ENCODE measurements around the gene SIGMAR1. TPM values are rescaled to one million over a fixed set of nuclear protein-coding genes. Genes with fewer than 3 reads are reported as not detected.

The SIGMAR1 gene
- total and polyA plus RNA-seq, 2 of the 4 experiments (the other 2 are of a cell fraction): 44.6 to 88.9 TPM

- no peak for TF ChIP-seq ELK1 (IDR thresholded peaks at IDR 0.05; ENCODE audit: borderline replicate concordance, low read depth, low read length)
- H2BK5ac ChIP-seq (ENCODE audit: low read depth, low read length, poor library complexity, severe bottlenecking): no peak overlapping the region
- H3K4me1 ChIP-seq (ENCODE audit: control insufficient read depth, insufficient read depth, low read length): peaks cover 10% of the 10 kb centered on the region
- no peak overlapping the region for H2AK5ac ChIP-seq (ENCODE audit: low read depth, low read length)
- no peak overlapping the region for H3K4me2 ChIP-seq (ENCODE audit: low read depth, low read length)
- BruUV-seq (replicated peaks): no TSS peak
- no peak overlapping the region for H3K9ac ChIP-seq (ENCODE audit: low read depth, low read length)
- POLR2A ChIA-PET (ENCODE audit: unreplicated experiment): no interaction called here
- H3K27me3 ChIP-seq (ENCODE audit: control insufficient read depth, insufficient read depth, low read length): no peaks in the 10 kb centered on the region
- no peak overlapping the region for H2AFZ ChIP-seq (replicated peaks; ENCODE audit: low read length, poor library complexity)
- ATAC-seq (ENCODE audit: low read depth) (no peak), DNase-seq (no peak)
- H2BK15ac ChIP-seq (ENCODE audit: low read depth, low read length): no peak overlapping the region
- H3K9me3 ChIP-seq (ENCODE audit: control insufficient read depth, insufficient read depth, low read length): no peaks in the 10 kb centered on the region
- H2AK9ac ChIP-seq (replicated peaks; ENCODE audit: low read depth, low read length, poor library complexity): no peak overlapping the region
- intact Hi-C loops (cut with micrococcal nuclease) (no loop called here), dilution Hi-C loops (cut with HindIII; ENCODE audit: low sequenced_read_pairs, unreplicated experiment) (no loop called here), in situ Hi-C loops (cut with MboI; ENCODE audit: low sequenced_read_pairs) (no loop called here)
- H4K20me1 ChIP-seq (ENCODE audit: insufficient read depth, low read length): no peaks in the 10 kb centered on the region
- peaks cover 16 to 32% of the 10 kb centered on the region in 2 experiments for H3K79me1 ChIP-seq (ENCODE audit: low read depth in 1 of 2, low read length in 2 of 2)
- no peak overlapping the region for H4K91ac ChIP-seq (ENCODE audit: insufficient read depth, low read depth, low read length)
- H4K5ac ChIP-seq (ENCODE audit: low read depth, low read length): no peak overlapping the region
- H3K14ac ChIP-seq (replicated peaks; ENCODE audit: low read depth, low read length): no peak overlapping the region
- no peak overlapping the region for H3K4me3 ChIP-seq (ENCODE audit: insufficient read depth, low read depth, low read length)
- H4K8ac ChIP-seq (ENCODE audit: low read depth in 2 of 2, low read length in 2 of 2): no peak overlapping the region
- H3K56ac ChIP-seq (ENCODE audit: extremely low read depth, insufficient read depth, low read length): no peak overlapping the region
- no peak overlapping the region for H2BK120ac ChIP-seq (ENCODE audit: low read depth, low read length)
- no peak overlapping the region for H3K27ac ChIP-seq (ENCODE audit: insufficient read depth, low read length)
- peaks cover 25% of the 10 kb centered on the region for H3K36me3 ChIP-seq (ENCODE audit: control insufficient read depth, insufficient read depth, low read length)
- no peak overlapping the region for H2BK20ac ChIP-seq (ENCODE audit: low read depth, low read length)
- no peak overlapping the region for H3K23ac ChIP-seq (ENCODE audit: low read depth, low read length)
- no peak overlapping the region for H3K18ac ChIP-seq (ENCODE audit: low read depth, low read length)
- WGBS, 2 experiments (ENCODE audit: extremely low coverage in 2 of 2, insufficient read length in 1 of 2): no CpG with 5 or more reads among the region's 2 CpGs
- peaks cover 18% of the 10 kb centered on the region for H3K9me1 ChIP-seq (ENCODE audit: insufficient read depth, low read length)
- H3K4ac ChIP-seq (ENCODE audit: low read depth, low read length): no peak overlapping the region
- CTCF ChIA-PET: no interaction called here
Observed at GRCh38 chr9:34615132-34615531, 22.5 kb downstream of the SIGMAR1 start.

All from IMR-90 (cell line).